HG03045 (cell line): ENCODE data around the gene YWHAH.
"Not testable (repeated sequence)": the region's sequence is repeated elsewhere in the genome, so short reads cannot be mapped to it uniquely, and the experiment has no call there.

Source experiments
- ATAC-seq: cut with Tn5 transposase; IDR thresholded peaks from one replicate; pipeline ENCODE4 v1.9.1; 2021; ENCODE audit warnings: mild to moderate bottlenecking, moderate library complexity; ENCODE audit not compliant: unreplicated experiment

Gene YWHAH

DNA sequence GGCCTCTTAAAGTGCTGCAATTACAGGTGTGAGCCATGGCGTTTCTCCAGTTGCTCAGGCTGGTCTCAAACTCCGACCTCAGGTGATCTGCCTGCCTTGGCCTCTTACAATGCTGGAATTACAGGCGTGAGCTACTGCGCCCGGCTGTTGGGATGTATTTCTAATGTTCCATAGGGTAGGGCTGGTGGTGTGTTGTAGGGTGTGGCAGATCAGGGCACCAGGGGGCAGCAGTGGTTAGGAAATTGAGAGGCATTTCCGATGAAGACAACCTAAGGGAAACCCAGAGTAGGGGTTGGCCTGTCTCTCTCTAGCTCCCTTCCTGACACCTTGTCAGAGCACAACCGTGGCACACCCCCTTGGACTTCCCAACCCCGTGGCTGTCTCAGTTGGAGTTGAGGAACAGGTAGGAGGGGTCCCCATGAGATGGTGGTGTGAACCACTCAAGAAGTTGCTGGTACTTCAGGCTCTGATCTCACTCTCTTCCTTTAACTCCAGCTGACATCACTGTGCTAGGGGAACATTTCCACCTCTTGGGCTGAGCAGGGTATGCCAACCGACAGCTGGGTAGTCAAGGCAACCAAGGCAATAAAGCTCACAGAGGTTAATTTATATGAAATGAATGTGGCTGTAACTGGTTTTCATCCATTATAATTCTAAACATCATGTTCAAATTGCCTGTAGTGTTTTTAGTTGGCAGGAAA lies 33.0 kb downstream of the YWHAH start:
- ATAC-seq, result peak; percentile 57

DNA sequence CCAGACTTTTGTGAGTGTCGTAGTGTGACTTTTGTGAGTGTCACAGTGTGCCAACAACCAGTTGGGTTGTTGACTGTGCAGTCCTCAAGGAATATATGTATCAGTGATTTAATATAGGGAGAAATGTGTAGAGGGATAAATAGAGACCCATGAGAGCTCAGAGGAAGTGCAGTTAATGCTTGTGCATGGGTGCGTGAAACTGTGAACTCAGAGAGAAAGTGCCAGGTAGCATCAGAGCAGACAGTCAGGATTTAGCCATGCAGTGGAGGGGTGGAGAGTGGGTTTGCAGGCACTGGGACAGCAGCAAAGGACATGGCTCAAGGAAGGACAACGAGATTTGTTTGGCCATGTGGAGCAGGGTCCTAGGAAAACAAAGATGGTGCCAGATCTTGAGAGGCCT lies 33.6 kb downstream of the YWHAH start:
- ATAC-seq, result no peak

DNA sequence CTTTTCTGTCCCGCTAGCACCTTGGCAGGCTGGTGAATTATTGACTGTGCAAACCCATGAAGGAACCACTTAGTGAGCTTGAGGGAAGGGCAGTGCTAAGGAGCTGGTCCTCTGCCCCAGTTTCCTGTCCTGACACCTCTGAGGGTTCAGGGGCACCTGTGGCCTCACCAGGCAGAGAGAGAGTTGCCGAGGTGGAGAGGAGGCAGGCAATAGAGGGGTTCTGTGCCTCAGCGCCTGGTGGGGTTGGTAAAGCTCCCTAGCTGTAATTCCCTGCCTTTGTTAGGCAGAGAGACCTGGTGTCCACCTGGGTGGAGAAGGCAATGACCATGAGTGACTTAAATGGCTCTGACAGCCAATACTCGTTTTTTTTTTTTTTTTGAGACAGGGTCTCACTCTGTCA lies 36.3 kb downstream of the YWHAH start:
- no peak for ATAC-seq

DNA sequence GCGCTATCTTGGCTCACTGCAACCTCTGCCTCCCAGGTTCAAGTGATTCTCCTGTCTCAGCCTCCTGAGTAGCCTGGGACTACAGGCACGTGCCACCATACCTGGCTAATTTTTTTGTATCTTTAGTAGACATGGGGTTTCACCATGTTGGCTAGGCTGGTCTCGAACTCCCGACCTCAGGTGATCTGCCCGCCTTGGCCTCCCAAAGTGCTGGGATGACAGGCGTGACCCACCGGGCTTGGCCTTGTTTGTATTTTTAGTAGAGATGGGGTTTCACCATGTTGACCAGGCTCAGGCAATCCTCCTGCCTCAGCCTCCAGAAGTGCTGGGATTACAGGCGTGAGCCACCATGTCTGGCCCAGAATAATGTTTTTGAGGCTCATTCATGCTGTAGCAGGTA lies 37.6 kb downstream of the YWHAH start:
- ATAC-seq, result not testable (repeated sequence)

DNA sequence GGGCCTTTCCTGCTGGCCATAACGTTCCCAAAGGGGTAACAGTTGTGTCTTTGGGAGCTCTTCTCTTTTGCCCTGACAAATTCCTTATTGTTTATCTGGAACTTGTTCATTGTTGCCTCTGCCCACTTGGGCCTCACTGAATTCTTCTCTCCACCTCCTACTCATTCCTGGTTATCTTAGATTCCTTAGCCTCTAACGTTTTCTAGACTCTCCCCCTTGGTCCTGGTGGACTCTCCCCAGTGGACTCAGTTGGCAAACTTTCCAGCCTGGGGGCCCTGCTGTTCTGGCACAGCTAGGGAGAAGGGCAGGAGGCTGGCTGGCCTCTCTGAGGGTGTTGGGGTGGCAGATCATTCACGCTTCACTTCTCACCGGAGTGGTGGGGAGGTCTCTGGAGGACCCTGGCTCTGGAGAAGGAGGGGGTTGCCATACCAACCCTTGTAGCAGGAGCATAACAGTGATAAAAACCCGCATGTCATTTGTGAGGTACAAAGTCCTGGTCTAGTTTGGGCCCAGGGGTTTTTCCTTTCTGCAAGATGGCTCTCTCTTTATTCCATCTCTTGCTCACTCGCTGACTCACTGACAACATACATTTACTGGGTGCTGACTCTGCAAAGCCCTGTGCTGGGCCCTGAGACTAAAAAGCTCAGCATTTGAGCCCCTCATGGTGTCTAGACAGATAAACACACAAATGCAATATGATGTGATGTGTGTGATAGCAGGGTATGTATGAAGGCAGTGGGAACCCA lies 39.7 kb downstream of the YWHAH start:
- no peak for ATAC-seq

DNA sequence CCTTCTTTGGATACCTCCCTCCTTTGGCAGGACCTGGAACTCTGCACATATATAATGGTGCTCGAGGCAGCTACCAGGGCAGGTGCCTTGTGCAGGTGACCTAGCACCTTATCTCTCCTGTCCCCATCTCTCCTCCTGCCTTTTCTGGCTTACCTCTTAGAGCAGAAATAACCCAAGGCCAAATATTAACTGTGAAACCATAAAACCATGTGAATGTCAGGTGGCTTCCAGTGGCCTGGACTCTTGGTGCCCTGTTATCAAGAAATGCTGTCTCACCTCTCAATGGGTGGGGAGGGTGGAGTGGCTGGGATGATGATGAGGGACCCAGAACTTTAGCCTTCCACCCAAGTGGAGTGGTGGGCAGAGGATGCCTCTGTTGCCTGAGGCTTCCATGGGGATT lies 42.9 kb downstream of the YWHAH start:
- ATAC-seq, result no peak

DNA sequence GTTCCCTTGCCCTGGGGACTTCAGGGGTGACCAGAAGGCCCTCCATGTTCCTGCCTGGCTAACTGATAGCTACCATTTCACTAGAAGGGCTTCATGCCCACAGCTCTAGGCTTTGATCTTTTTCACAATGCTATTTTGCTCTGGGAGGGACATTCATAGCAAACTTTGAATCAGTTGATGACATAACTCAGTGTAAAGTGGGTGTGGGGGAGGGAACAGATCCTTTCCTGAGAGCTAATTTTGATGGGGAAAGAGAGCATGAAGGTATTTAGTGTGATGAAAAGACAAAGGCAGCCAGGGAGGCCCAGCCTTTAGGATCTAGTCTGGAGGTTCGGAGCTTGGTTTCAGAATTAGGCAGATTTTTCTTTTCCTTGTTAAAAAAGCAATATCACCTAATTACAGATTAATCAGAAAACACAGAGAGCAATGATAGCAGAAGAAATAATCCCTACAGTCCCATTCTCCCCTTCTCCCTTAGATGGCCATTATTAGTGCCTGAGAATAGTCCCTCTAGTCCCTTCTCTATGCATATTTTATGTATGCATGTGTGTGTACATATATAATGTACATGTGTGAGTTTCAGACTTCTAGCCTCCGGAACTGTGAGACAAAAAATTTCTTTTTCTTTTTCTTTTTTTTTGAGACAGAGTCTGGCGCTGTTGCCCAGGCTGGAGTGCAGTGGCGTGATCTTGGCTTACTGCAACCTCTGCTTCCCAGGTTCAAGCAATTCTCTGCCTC lies 46.9 kb downstream of the YWHAH start:
- no peak for ATAC-seq

DNA sequence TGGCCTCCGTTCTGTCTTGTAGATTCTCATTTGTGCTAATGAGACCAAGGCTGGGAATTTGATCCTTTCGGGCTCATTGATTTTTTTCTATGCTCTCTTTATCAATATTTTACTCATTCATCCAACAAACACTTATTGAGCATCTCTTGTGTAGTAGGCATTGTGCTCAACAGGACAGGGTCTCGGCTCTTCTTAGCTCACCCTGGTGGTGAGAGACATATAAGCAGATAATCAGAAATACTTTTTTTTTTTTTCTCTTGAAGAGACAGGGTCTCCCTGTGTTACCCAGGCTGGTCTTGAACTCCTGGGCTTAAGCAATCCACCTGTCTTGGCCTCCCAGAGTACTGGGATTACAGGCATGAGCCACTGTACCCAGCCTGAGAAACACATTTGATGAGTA lies 50.7 kb downstream of the YWHAH start:
- no peak for ATAC-seq

DNA sequence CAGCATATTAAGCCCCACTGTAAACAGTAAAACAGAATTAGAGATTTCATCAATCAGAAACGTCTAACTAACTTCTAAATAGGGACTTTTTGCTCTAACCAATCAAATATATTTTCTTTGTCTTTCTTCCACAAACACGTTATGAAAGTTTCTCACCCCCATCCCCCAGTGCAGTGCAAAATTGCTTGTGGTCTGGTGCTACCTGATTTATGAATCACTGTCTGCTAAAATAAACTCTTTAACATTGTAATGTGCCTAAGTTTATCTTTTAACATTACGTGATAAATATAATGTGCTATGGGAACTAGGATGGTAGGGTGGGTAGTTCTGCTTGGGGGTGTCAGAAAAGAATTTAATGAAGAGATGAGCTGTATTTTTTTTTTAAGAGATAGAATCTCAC lies 51.5 kb downstream of the YWHAH start:
- no peak for ATAC-seq

DNA sequence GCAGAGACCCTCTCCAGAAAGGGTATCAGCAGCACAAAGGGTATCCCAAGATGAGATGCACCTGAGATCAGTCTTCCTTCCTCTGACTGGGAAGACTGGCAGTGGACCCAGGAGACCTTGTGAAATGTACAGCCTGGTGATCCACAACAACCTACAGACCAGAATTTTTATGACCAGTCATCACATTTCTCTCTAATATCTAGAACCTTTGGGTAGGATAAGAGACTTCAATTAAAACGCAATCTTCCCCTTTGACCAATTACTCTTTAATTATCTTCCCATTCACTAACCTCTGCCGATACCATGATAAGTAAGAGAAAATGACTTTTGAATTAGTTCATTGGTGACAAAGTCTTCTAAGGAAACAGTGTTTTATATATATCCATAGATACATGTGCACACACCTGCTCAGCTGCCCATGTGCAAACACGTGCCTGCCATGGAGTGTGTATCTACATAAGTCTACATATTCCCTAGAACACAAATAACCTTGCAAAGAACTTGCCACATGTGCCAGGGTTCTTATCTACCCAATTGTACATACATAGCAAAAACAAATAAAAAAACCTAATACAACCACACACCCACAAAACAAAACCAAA lies 54.5 kb downstream of the YWHAH start:
- no peak for ATAC-seq

DNA sequence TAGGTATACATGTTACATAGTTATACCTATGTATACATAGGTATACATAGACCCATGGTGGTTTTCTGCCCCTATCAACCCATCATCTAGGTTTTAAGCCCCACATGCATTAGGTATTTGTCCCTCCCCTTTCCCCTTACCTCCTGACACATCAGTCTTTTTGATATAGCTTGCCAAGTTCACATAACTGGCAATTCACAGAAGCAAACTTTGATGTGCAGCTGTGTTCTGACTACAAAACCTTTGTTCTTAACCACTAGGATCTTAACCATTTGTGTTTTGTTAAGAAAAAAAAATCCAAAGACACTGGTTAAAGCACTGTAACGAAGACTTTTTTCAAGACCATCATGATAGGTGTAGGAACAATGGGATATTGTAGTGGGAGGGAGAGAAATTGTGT lies 55.8 kb downstream of the YWHAH start:
- no peak for ATAC-seq

DNA sequence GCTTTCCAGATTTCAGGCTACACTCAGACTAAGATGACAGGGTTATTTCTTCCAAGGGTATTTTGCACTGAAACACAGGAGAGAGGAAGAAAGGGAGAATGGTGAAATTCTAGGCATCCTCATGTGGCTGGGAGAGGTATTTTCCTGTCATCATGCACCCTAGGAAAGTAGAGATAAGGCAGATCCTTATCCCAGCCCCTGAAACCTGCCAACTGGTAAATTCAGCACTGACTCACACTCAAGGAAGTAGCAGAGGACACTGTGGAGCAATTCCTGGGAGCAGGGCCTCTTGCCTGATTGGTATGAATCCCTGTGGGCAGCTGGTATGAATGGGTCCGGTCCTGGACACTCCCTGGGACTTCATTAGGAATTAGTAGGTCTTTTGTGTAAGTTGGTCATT lies 61.1 kb downstream of the YWHAH start:
- ATAC-seq, result no peak
